ENCODE measurements around the gene PPARD. TPM values are rescaled to one million over a fixed set of nuclear protein-coding genes. Genes with fewer than 3 reads are reported as not detected.

PPARD gene
- total and polyA plus RNA-seq, 2 of the 13 experiments (the other 11 are each of a cell fraction or from before 2014, with no cell fraction given) = 6.1 to 13.3 TPM

DNA sequence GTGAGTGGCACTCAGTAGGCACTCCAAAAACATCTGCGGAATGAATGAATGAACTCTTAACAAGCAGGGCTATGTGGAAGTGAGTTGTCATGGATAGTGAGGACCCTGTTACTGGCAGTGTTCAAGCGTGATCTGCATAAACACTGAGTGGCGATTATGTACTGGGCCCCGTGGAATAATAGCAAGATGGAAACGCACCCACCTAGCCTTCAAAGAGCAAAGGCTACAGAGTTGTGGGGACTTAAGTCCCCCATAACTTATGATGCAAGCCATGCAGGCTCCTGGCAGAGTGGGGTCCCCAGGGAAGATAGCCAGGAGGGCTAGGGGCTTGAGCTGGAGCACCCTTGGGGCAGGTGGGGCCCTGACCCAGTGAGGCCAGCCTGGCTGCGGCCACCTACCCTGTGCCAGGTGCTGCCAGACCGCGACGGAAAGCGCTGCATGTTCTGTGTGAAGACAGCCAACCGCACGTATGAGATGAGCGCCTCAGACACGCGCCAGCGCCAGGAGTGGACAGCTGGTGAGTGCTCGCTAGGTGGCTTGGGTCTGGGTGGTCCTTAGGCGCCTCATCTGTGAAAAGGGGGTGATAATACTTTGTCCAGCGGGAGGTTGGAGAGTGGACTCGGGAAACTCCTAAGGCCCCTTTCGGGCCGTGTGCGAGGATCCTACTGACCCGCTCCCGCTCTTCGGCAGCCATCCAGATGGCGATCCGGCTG lies 24.7 kb upstream of the PPARD start (continued):
- no peak; the same call in 1 of the 2 replicates for TF ChIP-seq ZNF230 (CRISPR knock-in tag; IDR thresholded peaks at IDR 0.05)
- TF ChIP-seq BRCA1 (CRISPR knock-in tag; IDR thresholded peaks at IDR 0.05) = no peak
- no peak for TF ChIP-seq NCOR1 (IDR thresholded peaks at IDR 0.05; ENCODE audit: borderline replicate concordance, low read length)
- TF ChIP-seq, protein P1, sequence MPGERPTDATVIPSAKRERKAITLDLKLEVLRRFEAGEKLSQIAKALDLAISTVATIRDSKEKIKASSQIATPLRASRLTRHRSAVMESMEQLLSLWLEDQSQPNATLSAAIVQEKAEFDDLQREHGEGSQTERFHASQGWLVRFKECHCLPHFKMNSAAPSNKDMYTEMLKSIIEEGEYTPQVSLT (CRISPR knock-in tag; IDR thresholded peaks at IDR 0.05; ENCODE audit: borderline replicate concordance, low read depth) = no peak
- no peak for TF ChIP-seq ZNF337 (CRISPR knock-in tag; IDR thresholded peaks at IDR 0.05; ENCODE audit: borderline replicate concordance, low read depth)
- no peak for TF ChIP-seq ZNF790 (CRISPR knock-in tag; IDR thresholded peaks at IDR 0.05; ENCODE audit: borderline replicate concordance)
- no peak for TF ChIP-seq ATRX (CRISPR knock-in tag; IDR thresholded peaks at IDR 0.05; ENCODE audit: borderline replicate concordance)
- TF ChIP-seq, protein P2, sequence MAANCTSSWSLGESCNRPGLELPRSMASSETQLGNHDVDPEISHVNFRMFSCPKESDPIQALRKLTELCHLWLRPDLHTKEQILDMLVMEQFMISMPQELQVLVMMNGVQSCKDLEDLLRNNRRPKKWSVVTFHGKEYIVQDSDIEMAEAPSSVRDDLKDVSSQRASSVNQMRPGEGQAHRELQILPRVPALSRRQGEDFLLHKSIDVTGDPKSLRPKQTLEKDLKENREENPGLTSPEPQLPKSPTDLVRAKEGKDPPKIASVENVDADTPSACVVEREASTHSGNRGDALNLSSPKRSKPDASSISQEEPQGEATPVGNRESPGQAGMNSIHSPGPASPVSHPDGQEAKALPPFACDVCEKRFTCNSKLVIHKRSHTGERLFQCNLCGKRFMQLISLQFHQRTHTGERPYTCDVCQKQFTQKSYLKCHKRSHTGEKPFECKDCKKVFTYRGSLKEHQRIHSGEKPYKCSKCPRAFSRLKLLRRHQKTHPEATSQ (CRISPR knock-in tag; IDR thresholded peaks at IDR 0.05; ENCODE audit: borderline replicate concordance) = no peak
- TF ChIP-seq ZNF547 (CRISPR knock-in tag; IDR thresholded peaks at IDR 0.05) = no peak
- TF ChIP-seq SIN3B (IDR thresholded peaks at IDR 0.05; ENCODE audit: low read length) = no peak
- no peak; the same call in 1 of the 2 replicates for TF ChIP-seq ZBTB7A (CRISPR knock-in tag; IDR thresholded peaks at IDR 0.05)
- TF ChIP-seq NBN (conservative IDR thresholded peaks at IDR 0.05) = no peak
- TF ChIP-seq, protein P3, sequence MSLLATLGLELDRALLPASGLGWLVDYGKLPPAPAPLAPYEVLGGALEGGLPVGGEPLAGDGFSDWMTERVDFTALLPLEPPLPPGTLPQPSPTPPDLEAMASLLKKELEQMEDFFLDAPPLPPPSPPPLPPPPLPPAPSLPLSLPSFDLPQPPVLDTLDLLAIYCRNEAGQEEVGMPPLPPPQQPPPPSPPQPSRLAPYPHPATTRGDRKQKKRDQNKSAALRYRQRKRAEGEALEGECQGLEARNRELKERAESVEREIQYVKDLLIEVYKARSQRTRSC (CRISPR knock-in tag; IDR thresholded peaks at IDR 0.05; ENCODE audit: low read depth) = no peak
- 0 out of 2 replicates have a peak, but pooled peaks have one; percentile 23 for TF ChIP-seq SRY (CRISPR knock-in tag; IDR thresholded peaks at IDR 0.05)
- TF ChIP-seq ZNF557 (CRISPR knock-in tag; IDR thresholded peaks at IDR 0.05) = no peak
- TF ChIP-seq EZH2 (conservative IDR thresholded peaks at IDR 0.05; ENCODE audit: low read depth, low read length) = no peak
- TF ChIP-seq, protein P4, sequence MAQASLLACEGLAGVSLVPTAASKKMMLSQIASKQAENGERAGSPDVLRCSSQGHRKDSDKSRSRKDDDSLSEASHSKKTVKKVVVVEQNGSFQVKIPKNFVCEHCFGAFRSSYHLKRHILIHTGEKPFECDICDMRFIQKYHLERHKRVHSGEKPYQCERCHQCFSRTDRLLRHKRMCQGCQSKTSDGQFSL (CRISPR knock-in tag; IDR thresholded peaks at IDR 0.05) = no peak
- no peak for TF ChIP-seq ZNF816 (CRISPR knock-in tag; IDR thresholded peaks at IDR 0.05; ENCODE audit: borderline replicate concordance)
- no peak for TF ChIP-seq DNMT1 (CRISPR knock-in tag; IDR thresholded peaks at IDR 0.05)
- no peak for TF ChIP-seq ZNF720 (CRISPR knock-in tag; IDR thresholded peaks at IDR 0.05)
- TF ChIP-seq CBX5 (CRISPR knock-in tag; IDR thresholded peaks at IDR 0.05; ENCODE audit: borderline replicate concordance) = no peak
- no peak for TF ChIP-seq ZNF7 (CRISPR knock-in tag; IDR thresholded peaks at IDR 0.05)
- 0 out of 2 replicates have a peak, but pooled peaks have one; percentile 25 for TF ChIP-seq SMAD9 (CRISPR knock-in tag; IDR thresholded peaks at IDR 0.05)
- TF ChIP-seq ZFY (CRISPR knock-in tag; IDR thresholded peaks at IDR 0.05) = no peak
- TF ChIP-seq GABPB1 (CRISPR knock-in tag; IDR thresholded peaks at IDR 0.05) = no peak
- TF ChIP-seq SMYD3 (CRISPR knock-in tag; IDR thresholded peaks at IDR 0.05) = no peak
- TF ChIP-seq, protein P5, sequence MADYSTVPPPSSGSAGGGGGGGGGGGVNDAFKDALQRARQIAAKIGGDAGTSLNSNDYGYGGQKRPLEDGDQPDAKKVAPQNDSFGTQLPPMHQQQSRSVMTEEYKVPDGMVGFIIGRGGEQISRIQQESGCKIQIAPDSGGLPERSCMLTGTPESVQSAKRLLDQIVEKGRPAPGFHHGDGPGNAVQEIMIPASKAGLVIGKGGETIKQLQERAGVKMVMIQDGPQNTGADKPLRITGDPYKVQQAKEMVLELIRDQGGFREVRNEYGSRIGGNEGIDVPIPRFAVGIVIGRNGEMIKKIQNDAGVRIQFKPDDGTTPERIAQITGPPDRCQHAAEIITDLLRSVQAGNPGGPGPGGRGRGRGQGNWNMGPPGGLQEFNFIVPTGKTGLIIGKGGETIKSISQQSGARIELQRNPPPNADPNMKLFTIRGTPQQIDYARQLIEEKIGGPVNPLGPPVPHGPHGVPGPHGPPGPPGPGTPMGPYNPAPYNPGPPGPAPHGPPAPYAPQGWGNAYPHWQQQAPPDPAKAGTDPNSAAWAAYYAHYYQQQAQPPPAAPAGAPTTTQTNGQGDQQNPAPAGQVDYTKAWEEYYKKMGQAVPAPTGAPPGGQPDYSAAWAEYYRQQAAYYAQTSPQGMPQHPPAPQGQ (CRISPR knock-in tag; IDR thresholded peaks at IDR 0.05; ENCODE audit: borderline replicate concordance) = no peak
- no peak for TF ChIP-seq ZNF292 (CRISPR knock-in tag; IDR thresholded peaks at IDR 0.05; ENCODE audit: borderline replicate concordance, low read depth)

All from HepG2 (cell line).